ENCODE measurements around the gene TNRC6C. TPM values are rescaled to one million over a fixed set of nuclear protein-coding genes. Genes with fewer than 3 reads are reported as not detected.
A peak's percentile ranks its signal among the peaks of the same experiment; 100 is the strongest.

Gene TNRC6C
- total and polyA plus RNA-seq, 2 experiments from 2014 or later = 4.2 to 5.6 TPM

- TF ChIP-seq EZH2phosphoT487 (IDR thresholded peaks at IDR 0.05; ENCODE audit: low read depth, severe bottlenecking, unreplicated experiment) (no peak), CTCF (IDR thresholded peaks at IDR 0.05; ENCODE audit: poor library complexity) (no peak), EZH2 (IDR thresholded peaks at IDR 0.05; ENCODE audit: borderline replicate concordance) (no peak)
- H4K20me1 ChIP-seq (ENCODE audit: insufficient read depth, poor library complexity, severe bottlenecking) = no peaks in the 10 kb centered on the region
- no peaks in the 10 kb centered on the region for H3K9me3 ChIP-seq (ENCODE audit: low read depth)
- H3K4me3 ChIP-seq = no peak overlapping the region
- WGBS (ENCODE audit: low lambda C conversion rate, missing lambda C conversion rate) = 68% methylated on average over 24 of the region's 58 CpGs
- no peaks in the 10 kb centered on the region for H3K27me3 ChIP-seq
- no peak overlapping the region for H2AFZ ChIP-seq
- H3K27ac ChIP-seq = no peak overlapping the region
- peak; percentile 88 for DNase-seq (ENCODE audit: low spot score)
- peaks cover 16% of the 10 kb centered on the region for H3K4me1 ChIP-seq (ENCODE audit: insufficient read depth)
- H3K4me2 ChIP-seq = peak overlapping the region; percentile 46
- no peaks in the 10 kb centered on the region for H3K36me3 ChIP-seq (replicated peaks; ENCODE audit: insufficient read depth, low read depth)
- H3K79me2 ChIP-seq = no peaks in the 10 kb centered on the region
- no peaks in the 10 kb centered on the region for H3K9me2 ChIP-seq (replicated peaks; ENCODE audit: insufficient read depth)
Observed at GRCh38 chr17:78140169-78141051, 181.9 kb downstream of the TNRC6C start.

DNA sequence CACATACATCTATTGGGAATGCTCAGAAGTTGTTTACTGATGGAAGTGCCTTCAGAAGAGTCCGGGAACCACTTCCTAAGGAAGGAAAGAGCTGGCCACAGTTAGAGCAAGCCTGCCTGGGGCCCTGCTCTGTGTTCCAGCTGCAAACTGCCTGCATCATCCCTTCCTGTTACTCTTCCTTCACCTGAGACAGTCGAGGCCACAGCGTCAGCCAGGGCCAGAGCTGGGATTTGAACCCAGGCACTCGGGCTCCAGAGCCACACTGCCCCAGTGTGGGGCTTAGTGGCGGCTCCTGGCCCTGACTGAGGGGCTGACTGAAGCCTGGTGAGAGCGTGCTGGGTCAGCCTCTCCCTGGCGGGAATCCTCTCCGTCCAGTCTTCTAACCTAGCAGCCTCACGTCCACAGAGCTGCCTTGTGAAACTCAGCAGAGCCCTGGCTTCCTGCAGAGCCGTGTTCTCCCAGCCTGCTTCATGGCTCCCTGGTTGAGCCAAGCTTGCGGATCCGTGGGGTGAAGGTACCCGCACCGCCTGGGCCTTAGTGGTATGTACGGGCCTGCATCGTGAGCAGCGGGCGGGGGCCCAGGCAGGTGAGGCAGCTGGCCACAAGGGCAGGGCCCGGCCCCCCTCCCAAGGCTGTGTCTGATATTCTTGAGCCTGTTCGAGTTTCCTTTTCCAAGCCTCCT is 183.1 kb downstream of the TNRC6C start:
- Histone ChIP-seq H3K79me2 (no peaks in the 10 kb centered on the region), H4K20me1 (ENCODE audit: insufficient read depth, poor library complexity, severe bottlenecking) (no peaks in the 10 kb centered on the region), H3K27ac (no peak overlapping the region), H3K4me2 (no peak overlapping the region), H2AFZ (no peak overlapping the region), H3K27me3 (no peaks in the 10 kb centered on the region), H3K9me2 (replicated peaks; ENCODE audit: insufficient read depth) (no peaks in the 10 kb centered on the region), H3K4me3 (no peak overlapping the region), H3K36me3 (replicated peaks; ENCODE audit: insufficient read depth, low read depth) (no peaks in the 10 kb centered on the region), H3K9me3 (ENCODE audit: low read depth) (no peaks in the 10 kb centered on the region), H3K4me1 (ENCODE audit: insufficient read depth) (peaks cover 22% of the 10 kb centered on the region)
- no peak for TF ChIP-seq CTCF (IDR thresholded peaks at IDR 0.05; ENCODE audit: poor library complexity)
- no peak for TF ChIP-seq EZH2phosphoT487 (IDR thresholded peaks at IDR 0.05; ENCODE audit: low read depth, severe bottlenecking, unreplicated experiment)
- no peak for TF ChIP-seq EZH2 (IDR thresholded peaks at IDR 0.05; ENCODE audit: borderline replicate concordance)
- 92% methylated on average over 20 of the region's 20 CpGs for WGBS (ENCODE audit: low lambda C conversion rate, missing lambda C conversion rate)
- no peak for DNase-seq (ENCODE audit: low spot score)

DNA sequence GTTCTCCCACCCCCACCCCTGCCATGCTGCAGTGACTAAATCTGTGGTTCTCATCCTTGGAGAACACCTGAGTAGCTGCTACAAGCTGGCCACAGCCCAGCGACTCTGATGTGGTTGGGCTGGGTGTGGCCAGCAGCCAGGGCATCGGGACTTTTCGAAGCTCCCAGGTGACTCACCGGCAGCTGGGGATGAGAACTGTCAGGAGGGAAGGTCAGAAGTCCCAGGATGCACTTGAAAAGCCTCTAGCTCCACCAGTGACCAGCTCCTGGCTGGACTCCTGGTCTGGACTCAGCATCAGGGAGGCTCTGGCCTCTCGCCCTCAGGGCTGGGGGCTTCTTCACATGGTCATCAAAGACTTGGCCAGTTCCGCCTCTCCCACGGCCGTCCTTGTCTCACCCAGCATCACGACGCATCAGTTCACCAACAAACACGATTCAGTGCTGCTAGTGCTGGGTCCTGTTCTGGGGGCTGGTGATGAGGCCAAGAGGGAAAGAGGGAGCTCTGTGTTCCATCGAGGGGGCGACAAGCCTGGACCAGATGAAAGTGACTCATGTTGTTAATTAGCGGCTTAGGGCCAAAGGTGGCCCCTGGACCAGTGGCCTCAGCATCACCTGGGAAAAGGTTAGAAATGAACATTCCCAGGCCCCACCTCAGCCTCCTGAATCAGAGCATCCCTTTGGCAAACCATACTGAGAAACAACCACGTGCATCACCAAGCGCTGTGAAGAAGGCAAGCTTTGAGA is 183.8 kb downstream of the TNRC6C start:
- no peak overlapping the region for H2AFZ ChIP-seq
- H3K27ac ChIP-seq = no peak overlapping the region
- TF ChIP-seq EZH2phosphoT487 (IDR thresholded peaks at IDR 0.05; ENCODE audit: low read depth, severe bottlenecking, unreplicated experiment) (no peak), CTCF (IDR thresholded peaks at IDR 0.05; ENCODE audit: poor library complexity) (no peak), EZH2 (IDR thresholded peaks at IDR 0.05; ENCODE audit: borderline replicate concordance) (no peak)
- H3K4me3 ChIP-seq = no peak overlapping the region
- H3K27me3 ChIP-seq = no peaks in the 10 kb centered on the region
- H3K36me3 ChIP-seq (replicated peaks; ENCODE audit: insufficient read depth, low read depth) = no peaks in the 10 kb centered on the region
- H3K79me2 ChIP-seq = no peaks in the 10 kb centered on the region
- DNase-seq (ENCODE audit: low spot score) = peak; percentile 79
- H3K4me2 ChIP-seq = no peak overlapping the region
- WGBS (ENCODE audit: low lambda C conversion rate, missing lambda C conversion rate) = 73% methylated on average over 16 of the region's 16 CpGs
- no peaks in the 10 kb centered on the region for H4K20me1 ChIP-seq (ENCODE audit: insufficient read depth, poor library complexity, severe bottlenecking)
- H3K9me2 ChIP-seq (replicated peaks; ENCODE audit: insufficient read depth) = no peaks in the 10 kb centered on the region
- no peaks in the 10 kb centered on the region for H3K9me3 ChIP-seq (ENCODE audit: low read depth)
- peaks cover 22% of the 10 kb centered on the region for H3K4me1 ChIP-seq (ENCODE audit: insufficient read depth)

Measured in hepatocyte (in vitro differentiated cells).